NCI-H187 treated with DMSO at 0.1 percent for 48 hours (cell line): ENCODE data around the gene NKG7.

ENCODE experiments used
- DNase-seq: peaks from one replicate; lab custom pipeline; 2025; lab: John Stamatoyannopoulos, UW

The NKG7 gene

GRCh38 chr19:51391073-51391611, 18.7 kb upstream of the NKG7 start:
- DNase-seq: no peak

- no peak for DNase-seq
Observed at GRCh38 chr19:51389143-51389542, 16.7 kb upstream of the NKG7 start.

GRCh38 chr19:51387924-51388389, 15.5 kb upstream of the NKG7 start, which contains the start of gene LIM2:
Gene LIM2, minus strand, starts transcription at chr19:51387974. Its CDS starts 531 bp downstream, at chr19:51387443.
- DNase-seq: no peak

GRCh38 chr19:51386882-51387520, 14.5 kb upstream of the NKG7 start:
- no peak for DNase-seq

GRCh38 chr19:51382004-51382403, 9.6 kb upstream of the NKG7 start:
- DNase-seq: no peak

- no peak for DNase-seq
Observed at GRCh38 chr19:51380379-51380778, 7.9 kb upstream of the NKG7 start.

GRCh38 chr19:51377422-51377821, 5.0 kb upstream of the NKG7 start:
- no peak for DNase-seq

GRCh38 chr19:51375504-51376221, 3.2 kb upstream of the NKG7 start:
- DNase-seq: no peak

GRCh38 chr19:51372021-51372648, 319 bp downstream of the NKG7 start:
- no peak for DNase-seq

GRCh38 chr19:51371186-51371690, 1.2 kb downstream of the NKG7 start:
- DNase-seq: no peak

- DNase-seq: no peak
Observed at GRCh38 chr19:51370230-51370629, 2.2 kb downstream of the NKG7 start.

- DNase-seq: no peak
Observed at GRCh38 chr19:51368366-51369282, 3.8 kb downstream of the NKG7 start, which contains the start of gene CLDND2. Gene CLDND2, minus strand, starts transcription at chr19:51369003. Its CDS starts 426 bp downstream, at chr19:51368577.

- DNase-seq: no peak
Observed at GRCh38 chr19:51367565-51368365, 4.7 kb downstream of the NKG7 start.

GRCh38 chr19:51367255-51367564, 5.2 kb downstream of the NKG7 start:
- DNase-seq: no peak

- DNase-seq: no peak
Observed at GRCh38 chr19:51366389-51367254, 5.8 kb downstream of the NKG7 start.

- DNase-seq: no peak
Observed at GRCh38 chr19:51365965-51366388, 6.5 kb downstream of the NKG7 start, which contains the start of gene ETFB. Gene ETFB, minus strand, starts transcription at chr19:51366388. Its CDS starts 62 bp downstream, at chr19:51366326.

GRCh38 chr19:51365211-51365964, 7.1 kb downstream of the NKG7 start:
- DNase-seq: no peak

GRCh38 chr19:51364200-51365106, 8.0 kb downstream of the NKG7 start:
- DNase-seq: no peak
